SH-SY5Y (cell line): ENCODE data around the gene CBY2.

ENCODE experiments used
- GATA2 ChIP-seq: IDR thresholded peaks from 2 replicates; pipeline ENCODE4 v1.6.1; 2011; ENCODE audit warnings: mild to moderate bottlenecking, low read depth, low read length
- GATA3 ChIP-seq: IDR thresholded peaks from 2 replicates; pipeline ENCODE4 v1.6.1; 2011; ENCODE audit warnings: low read depth, mild to moderate bottlenecking, low read length, moderate library complexity

- TF ChIP-seq GATA2 (no peak), GATA3 (no peak)
Observed at GRCh38 chr13:45702869-45703391, 810 bp downstream of the CBY2 start.
